KOPT-K1 (cell line): ENCODE data around the gene DIS3L2.

ENCODE experiments used
- H3K27ac ChIP-seq: fragments of 200-600 bp; sonication (generic); 2 replicates; pipeline ENCODE4 v1.5.1; 2016; ENCODE audit warnings: antibody characterized with exemption, mild to moderate bottlenecking, low read depth, low read length; ENCODE audit not compliant: poor library complexity, severe bottlenecking
- H3K36me3 ChIP-seq: fragments of 200-600 bp; sonication (generic); 2 replicates; pipeline ENCODE4 v1.5.1; 2017; ENCODE audit warnings: antibody characterized with exemption, mild to moderate bottlenecking, low read length, moderate library complexity; ENCODE audit not compliant: insufficient read depth
- H3K9me3 ChIP-seq: fragments of 200-600 bp; sonication (generic); 2 replicates; pipeline ENCODE4 v1.5.1; 2017; ENCODE audit warnings: antibody characterized with exemption, low read length, mild to moderate bottlenecking; ENCODE audit not compliant: insufficient read depth, poor library complexity, severe bottlenecking

DIS3L2 gene

GRCh38 chr2:232276733-232277313 lies 315.3 kb downstream of the DIS3L2 start:
- Histone ChIP-seq H3K9me3 (peaks cover 4% of the 10 kb centered on the region), H3K27ac (peak overlapping the region; percentile 40), H3K36me3 (0 out of 2 replicates have a peak, but pooled peaks cover 8% of the 10 kb centered on the region)

- H3K27ac ChIP-seq, result no peak overlapping the region
- no peaks in the 10 kb centered on the region for H3K36me3 ChIP-seq
- H3K9me3 ChIP-seq, result peaks cover 4% of the 10 kb centered on the region
Measured at GRCh38 chr2:232278534-232278933, 317.0 kb downstream of the DIS3L2 start.

GRCh38 chr2:232280341-232280740 lies 318.8 kb downstream of the DIS3L2 start:
- Histone ChIP-seq H3K27ac (no peak overlapping the region), H3K36me3 (no peaks in the 10 kb centered on the region), H3K9me3 (peaks cover 4% of the 10 kb centered on the region)

- H3K36me3 ChIP-seq, result no peaks in the 10 kb centered on the region
- H3K27ac ChIP-seq, result no peak overlapping the region
- peaks cover 4% of the 10 kb centered on the region for H3K9me3 ChIP-seq
Measured at GRCh38 chr2:232281858-232282507, 320.5 kb downstream of the DIS3L2 start.

- H3K36me3 ChIP-seq, result no peaks in the 10 kb centered on the region
- H3K9me3 ChIP-seq, result peaks cover 4% of the 10 kb centered on the region
- no peak overlapping the region for H3K27ac ChIP-seq
Measured at GRCh38 chr2:232282508-232283055, 321.1 kb downstream of the DIS3L2 start.

- H3K9me3 ChIP-seq, result no peaks in the 10 kb centered on the region
- no peak overlapping the region for H3K27ac ChIP-seq
- no peaks in the 10 kb centered on the region; the same call in 1 of the 2 replicates for H3K36me3 ChIP-seq
Measured at GRCh38 chr2:232286001-232286868, 324.7 kb downstream of the DIS3L2 start.

- H3K27ac ChIP-seq, result no peak overlapping the region
- H3K36me3 ChIP-seq, result no peaks in the 10 kb centered on the region; the same call in 1 of the 2 replicates
- no peaks in the 10 kb centered on the region for H3K9me3 ChIP-seq
Measured at GRCh38 chr2:232287316-232287715, 325.8 kb downstream of the DIS3L2 start.

GRCh38 chr2:232288489-232289030 lies 327.0 kb downstream of the DIS3L2 start:
- H3K27ac ChIP-seq, result no peak overlapping the region
- no peaks in the 10 kb centered on the region; the same call in 1 of the 2 replicates for H3K36me3 ChIP-seq
- H3K9me3 ChIP-seq, result no peaks in the 10 kb centered on the region

GRCh38 chr2:232290668-232291067 lies 329.2 kb downstream of the DIS3L2 start:
- Histone ChIP-seq H3K9me3 (no peaks in the 10 kb centered on the region), H3K36me3 (no peaks in the 10 kb centered on the region; the same call in 1 of the 2 replicates), H3K27ac (no peak overlapping the region)

GRCh38 chr2:232291343-232291742 lies 329.8 kb downstream of the DIS3L2 start:
- no peaks in the 10 kb centered on the region; the same call in 1 of the 2 replicates for H3K36me3 ChIP-seq
- no peaks in the 10 kb centered on the region for H3K9me3 ChIP-seq
- H3K27ac ChIP-seq, result no peak overlapping the region

- Histone ChIP-seq H3K36me3 (no peaks in the 10 kb centered on the region; the same call in 1 of the 2 replicates), H3K27ac (no peak overlapping the region), H3K9me3 (no peaks in the 10 kb centered on the region)
Measured at GRCh38 chr2:232292395-232293154, 331.1 kb downstream of the DIS3L2 start.

GRCh38 chr2:232293191-232293590 lies 331.7 kb downstream of the DIS3L2 start:
- H3K27ac ChIP-seq, result no peak overlapping the region
- H3K36me3 ChIP-seq, result no peaks in the 10 kb centered on the region; the same call in 1 of the 2 replicates
- no peaks in the 10 kb centered on the region for H3K9me3 ChIP-seq

GRCh38 chr2:232295971-232296370 lies 334.5 kb downstream of the DIS3L2 start:
- H3K36me3 ChIP-seq, result peaks cover under 1% of the 10 kb centered on the region; the same call in 1 of the 2 replicates
- H3K9me3 ChIP-seq, result no peaks in the 10 kb centered on the region
- H3K27ac ChIP-seq, result no peak overlapping the region
